AG09309 (cell line): Measurements from ENCODE around the gene SMIM23.

Source experiments
- DNase-seq: peaks from one replicate; pipeline ENCODE4 v3.0.0-alpha.2; 2010; ENCODE audit warnings: low read depth
- H3K4me3 ChIP-seq: 2 replicates; pipeline ENCODE4 v1.5.1; 2011; ENCODE audit warnings: mild to moderate bottlenecking, low read depth, low read length, moderate library complexity; ENCODE audit not compliant: control insufficient read depth
- TF ChIP-seq, protein P1 (sequence below): IDR thresholded peaks from 2 replicates; pipeline ENCODE4 v1.5.1; 2011; ENCODE audit warnings: mild to moderate bottlenecking, low read depth, low read length, inconsistent platforms; ENCODE audit not compliant: insufficient read depth, control insufficient read depth; ENCODE audit errors: missing control alignments

The SMIM23 gene

DNA sequence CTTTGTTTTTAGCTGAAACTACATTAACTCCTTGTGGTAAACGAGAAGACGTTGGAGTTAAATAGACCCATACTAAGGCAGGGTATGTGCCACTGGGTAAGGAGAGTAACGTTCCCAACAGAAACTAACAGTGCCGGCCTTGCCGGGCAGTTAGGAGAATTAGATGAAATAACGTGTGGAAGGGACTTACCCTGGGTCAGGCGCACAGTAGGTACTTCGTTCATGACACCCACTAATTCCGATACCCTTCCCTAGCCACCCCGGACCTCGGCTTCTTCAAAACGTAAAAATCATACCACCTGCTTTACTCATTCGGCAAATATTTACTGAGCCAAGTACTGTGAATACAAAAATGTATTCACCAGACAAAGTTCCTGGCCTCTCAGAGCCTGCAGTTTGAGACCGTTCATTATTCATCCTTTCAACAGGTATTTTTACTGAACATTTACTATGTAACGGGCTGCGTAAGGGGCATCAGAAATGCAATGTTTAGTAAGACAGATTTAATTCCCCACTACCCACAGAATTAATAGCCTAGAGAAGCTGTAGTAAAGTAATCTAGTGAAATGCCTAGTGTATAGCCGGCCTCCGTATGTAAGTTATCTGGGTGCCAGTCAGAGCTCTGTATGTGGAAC, 3.2 kb upstream of the SMIM23 start:
- TF ChIP-seq, protein P1, sequence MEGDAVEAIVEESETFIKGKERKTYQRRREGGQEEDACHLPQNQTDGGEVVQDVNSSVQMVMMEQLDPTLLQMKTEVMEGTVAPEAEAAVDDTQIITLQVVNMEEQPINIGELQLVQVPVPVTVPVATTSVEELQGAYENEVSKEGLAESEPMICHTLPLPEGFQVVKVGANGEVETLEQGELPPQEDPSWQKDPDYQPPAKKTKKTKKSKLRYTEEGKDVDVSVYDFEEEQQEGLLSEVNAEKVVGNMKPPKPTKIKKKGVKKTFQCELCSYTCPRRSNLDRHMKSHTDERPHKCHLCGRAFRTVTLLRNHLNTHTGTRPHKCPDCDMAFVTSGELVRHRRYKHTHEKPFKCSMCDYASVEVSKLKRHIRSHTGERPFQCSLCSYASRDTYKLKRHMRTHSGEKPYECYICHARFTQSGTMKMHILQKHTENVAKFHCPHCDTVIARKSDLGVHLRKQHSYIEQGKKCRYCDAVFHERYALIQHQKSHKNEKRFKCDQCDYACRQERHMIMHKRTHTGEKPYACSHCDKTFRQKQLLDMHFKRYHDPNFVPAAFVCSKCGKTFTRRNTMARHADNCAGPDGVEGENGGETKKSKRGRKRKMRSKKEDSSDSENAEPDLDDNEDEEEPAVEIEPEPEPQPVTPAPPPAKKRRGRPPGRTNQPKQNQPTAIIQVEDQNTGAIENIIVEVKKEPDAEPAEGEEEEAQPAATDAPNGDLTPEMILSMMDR, result no peak
- H3K4me3 ChIP-seq, result no peak overlapping the region
- DNase-seq, result no peak

DNA sequence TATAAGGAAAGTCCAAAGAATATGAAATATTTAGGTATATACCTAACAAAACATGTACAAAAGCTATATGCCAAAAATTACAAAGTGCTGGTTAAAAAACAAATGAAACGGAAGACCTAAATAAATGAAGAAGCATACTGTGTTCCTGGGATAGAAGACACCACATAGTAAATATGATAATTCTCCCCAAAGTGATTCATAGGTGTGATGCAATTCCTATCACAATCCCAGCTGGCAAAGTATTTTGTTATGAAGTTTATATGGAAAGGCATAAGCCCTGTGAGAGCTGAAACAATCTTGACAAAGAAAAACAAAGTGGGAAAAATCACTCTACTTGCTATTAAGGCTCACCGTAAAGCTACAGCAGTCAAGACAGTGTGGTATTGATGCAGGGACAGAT, 2.6 kb upstream of the SMIM23 start:
- TF ChIP-seq, protein P1, result no peak
- DNase-seq, result peak; percentile 18
- H3K4me3 ChIP-seq, result no peak overlapping the region

DNA sequence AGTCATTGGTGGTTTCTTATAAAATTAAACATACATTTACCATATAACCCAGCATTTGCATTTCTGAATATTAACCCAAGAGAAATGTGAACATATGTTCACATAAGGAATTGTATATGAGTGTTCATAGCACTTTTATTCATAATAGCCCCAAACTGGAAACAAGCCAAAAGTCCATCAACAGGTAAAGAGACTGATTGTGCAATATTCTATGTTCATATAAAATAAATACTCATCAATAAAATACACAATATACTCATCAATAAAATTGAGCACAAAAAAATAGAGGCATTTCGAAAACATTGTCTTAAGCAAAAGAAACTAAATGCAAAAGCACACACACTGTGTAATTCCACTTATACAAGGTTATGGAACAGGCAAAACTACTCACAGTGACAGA, 3.7 kb downstream of the SMIM23 start:
- TF ChIP-seq, protein P1, result no peak
- no peak overlapping the region for H3K4me3 ChIP-seq
- no peak for DNase-seq

DNA sequence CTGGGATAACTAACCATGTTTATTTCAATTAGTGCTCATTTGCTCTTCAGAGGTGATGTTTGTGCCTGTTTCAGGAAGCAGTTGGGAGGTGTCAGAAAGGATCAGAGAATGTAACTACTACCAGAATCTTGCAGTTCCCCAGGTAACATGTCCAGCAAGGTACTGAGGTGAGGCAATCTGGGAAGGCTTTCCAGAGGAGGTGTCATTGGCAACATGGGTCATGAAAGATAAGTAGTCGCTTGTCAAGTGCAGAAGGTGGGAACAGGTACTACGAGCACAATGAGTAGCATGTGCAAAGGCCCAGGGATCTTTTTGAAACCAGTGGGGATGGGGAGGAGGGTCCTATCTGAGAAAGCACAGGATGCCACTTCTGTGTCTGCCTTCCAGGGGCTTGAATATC, 4.8 kb downstream of the SMIM23 start:
- no peak for DNase-seq
- TF ChIP-seq, protein P1, result no peak
- H3K4me3 ChIP-seq, result no peak overlapping the region

GRCh38 chr5:171794470-171794960, 8.9 kb downstream of the SMIM23 start:
- H3K4me3 ChIP-seq, result no peak overlapping the region
- TF ChIP-seq, protein P1, result no peak
- DNase-seq, result no peak

GRCh38 chr5:171795381-171795780, 9.8 kb downstream of the SMIM23 start:
- H3K4me3 ChIP-seq, result no peak overlapping the region
- TF ChIP-seq, protein P1, result no peak
- no peak for DNase-seq
